Liver (tissue), 9 donors: ENCODE data around the gene CHKB. TPM values are rescaled to one million over a fixed set of nuclear protein-coding genes. Genes with fewer than 3 reads are reported as not detected.

Experiments
- DNase-seq: peaks from one replicate; pipeline ENCODE4 v3.0.0-alpha.2; 2017; ENCODE audit warnings: low spot score
- H3K27ac ChIP-seq, 2 donors: one replicate each; pipeline ENCODE4 v1.7.0; 2013; ENCODE audit warnings: inconsistent platforms in 2 of 2, low read length in 2 of 2, control low read depth in 1 of 2, low read depth in 1 of 2, mild to moderate bottlenecking in 1 of 2
- H3K27me3 ChIP-seq, 4 donors: one replicate each; pipeline versions ENCODE4 v1.6.1 to v1.7.0; 2013; ENCODE audit warnings: low read length in 3 of 4, inconsistent platforms in 1 of 4, mild to moderate bottlenecking in 1 of 4, moderate library complexity in 1 of 4; ENCODE audit not compliant: control insufficient read depth in 4 of 4, insufficient read depth in 4 of 4
- H3K36me3 ChIP-seq, 4 donors: one replicate each; pipeline versions ENCODE4 v1.6.1 to v1.7.0; 2013; ENCODE audit warnings: low read length in 3 of 4, mild to moderate bottlenecking in 3 of 4, low read depth in 1 of 4, moderate library complexity in 1 of 4; ENCODE audit not compliant: control insufficient read depth in 4 of 4, insufficient read depth in 3 of 4
- H3K4me1 ChIP-seq, 4 donors: one replicate each; pipeline versions ENCODE4 v1.6.1 to v1.7.0; 2013; ENCODE audit warnings: low read length in 3 of 4, mild to moderate bottlenecking in 3 of 4, moderate library complexity in 1 of 4; ENCODE audit not compliant: control insufficient read depth in 4 of 4, insufficient read depth in 4 of 4
- H3K4me3 ChIP-seq, 3 donors: one replicate each; pipeline versions ENCODE4 v1.6.1 to v1.7.0; 2013; ENCODE audit warnings: low read length in 3 of 3, control low read depth in 1 of 3, low read depth in 1 of 3, mild to moderate bottlenecking in 1 of 3
- H3K9ac ChIP-seq, 2 donors: one replicate each; pipeline ENCODE4 v1.7.0; 2013; ENCODE audit warnings: low read length in 2 of 2, mild to moderate bottlenecking in 2 of 2, moderate library complexity in 2 of 2, control low read depth in 1 of 2, low read depth in 1 of 2
- H3K9me3 ChIP-seq, 4 donors: one replicate each; pipeline versions ENCODE4 v1.6.1 to v1.7.0; 2013; ENCODE audit warnings: low read length in 3 of 4; ENCODE audit not compliant: control insufficient read depth in 4 of 4
- FOXA1 ChIP-seq: IDR thresholded peaks from 2 replicates; pipeline ENCODE4 v1.6.1; 2016; ENCODE audit warnings: antibody characterized with exemption
- FOXA2 ChIP-seq: IDR thresholded peaks from 2 replicates; pipeline ENCODE4 v1.6.1; 2016; ENCODE audit warnings: antibody characterized with exemption
- GABPA ChIP-seq, 2 donors: IDR thresholded peaks in 1 of 2; conservative IDR thresholded peaks in 1 of 2; 2 replicates each; pipeline ENCODE4 v1.6.1; 2016; ENCODE audit warnings: antibody characterized with exemption in 2 of 2, mild to moderate bottlenecking in 1 of 2, moderate library complexity in 1 of 2
- HNF4A ChIP-seq, 2 donors: conservative IDR thresholded peaks; 2 replicates each; pipeline ENCODE4 v1.6.1; 2016; ENCODE audit warnings: antibody characterized with exemption in 2 of 2, mild to moderate bottlenecking in 2 of 2
- NR2F2 ChIP-seq: IDR thresholded peaks from 2 replicates; pipeline ENCODE4 v1.6.1; 2016; ENCODE audit warnings: antibody characterized with exemption
- RAD21 ChIP-seq, 2 donors: IDR thresholded peaks; 2 replicates each; pipeline ENCODE4 v1.6.1; 2016; ENCODE audit warnings: antibody characterized with exemption in 2 of 2, mild to moderate bottlenecking in 2 of 2
- RXRA ChIP-seq, 2 donors: IDR thresholded peaks; 2 replicates each; pipeline ENCODE4 v1.6.1; 2017 to 2018; ENCODE audit warnings: antibody characterized with exemption in 2 of 2, mild to moderate bottlenecking in 1 of 2
- SP1 ChIP-seq: IDR thresholded peaks from 2 replicates; pipeline ENCODE4 v1.6.1; 2018; ENCODE audit warnings: antibody characterized with exemption, mild to moderate bottlenecking
- YY1 ChIP-seq: IDR thresholded peaks from 2 replicates; pipeline ENCODE4 v1.6.1; 2016; ENCODE audit warnings: antibody characterized with exemption, mild to moderate bottlenecking
- WGBS: extraction: QIAGEN DNeasy Blood & Tissue Kit; methylation state at CpG from one replicate; pipeline ENCODE4 v1.1.7; 2013; 5-methylcytosine and 5-hydroxymethylcytosine counted together
- polyA plus RNA-seq, 2 donors: library from polyadenylated mRNA; stranded (reverse) in 1 of 2; unstranded in 1 of 2; fragments of 200-250 nt in 1 of 2; fragments of >200 nt in 1 of 2; fragmentation: Nextera tagmentation in 1 of 2; extraction: Ambion mirVana in 1 of 2; gene quantifications; one replicate each; pipeline versions ENCODE4 v1.2.1 to v1.2.3, GENCODE V29; 2013 to 2015
- total RNA-seq, 2 donors: library from RNA; depleted of rRNA; stranded (reverse); fragments of >200 nt; gene quantifications; one replicate each; pipeline ENCODE4 v1.2.3, GENCODE V29; 2014
- TF ChIP-seq, protein P1 (sequence below): IDR thresholded peaks from 2 replicates; pipeline ENCODE4 v1.6.1; 2016; ENCODE audit warnings: antibody characterized with exemption
- TF ChIP-seq, protein P2 (sequence below): fragments of 150-350 bp; IDR thresholded peaks from 2 replicates; pipeline ENCODE4 v1.5.1; 2017; ENCODE audit warnings: improper control_type of control experiment, low read depth, low read length; ENCODE audit not compliant: missing input control
- TF ChIP-seq, protein P3 (sequence below): IDR thresholded peaks from 2 replicates; pipeline ENCODE4 v1.6.1; 2016; ENCODE audit warnings: antibody characterized with exemption
- donor health status: healthy.
- donor health status: healthy.
- donor health status: healthy.
- donor health status: healthy.
- donor health status: healthy.

The CHKB gene
- total and polyA plus RNA-seq, 4 donors = 17.9 to 24.2 (median 20.6) TPM

DNA sequence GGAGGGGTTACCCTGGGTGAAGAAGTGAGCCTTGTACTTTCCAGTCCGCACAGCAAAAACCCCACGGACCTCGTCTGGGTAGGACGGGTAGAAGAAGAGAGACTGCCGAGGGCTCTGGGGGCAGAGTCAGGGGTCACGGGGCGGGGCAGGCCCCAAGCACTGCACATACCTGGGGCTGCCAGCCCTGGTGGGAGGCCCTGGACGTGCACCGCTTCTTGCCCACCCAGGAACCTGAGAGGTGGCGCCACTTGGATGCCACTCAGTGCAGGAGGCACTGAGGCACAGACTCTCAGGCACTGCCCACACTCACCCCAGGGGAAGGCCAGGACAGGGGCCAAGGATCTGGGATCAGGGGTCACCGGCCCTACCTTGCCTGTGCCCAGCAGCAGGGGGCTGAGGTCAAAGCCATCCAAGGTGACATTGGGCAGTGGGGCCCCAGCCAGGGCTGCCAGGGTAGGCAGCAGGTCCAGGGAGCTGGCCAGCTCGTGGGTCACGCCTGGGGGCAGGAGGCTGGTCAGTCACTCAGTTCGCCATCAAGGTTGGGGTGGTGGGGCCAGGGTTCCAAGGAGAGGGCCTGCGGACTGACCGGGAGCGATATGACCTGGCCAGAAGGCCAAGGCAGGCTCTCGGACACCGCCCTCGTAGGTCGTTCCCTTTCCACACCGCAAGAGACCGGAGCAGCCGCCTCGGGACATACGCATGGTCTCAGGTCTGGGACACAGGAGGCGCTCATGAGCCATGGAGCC, 43.1 kb upstream of the CHKB start:
- no peak overlapping the region for H3K9ac ChIP-seq
- no peak overlapping the region for H3K4me3 ChIP-seq
- no peaks in the 10 kb centered on the region for H3K36me3 ChIP-seq
- 90% methylated on average over 27 of the region's 27 CpGs for WGBS
- no peaks in the 10 kb centered on the region for H3K27me3 ChIP-seq
- TF ChIP-seq RXRA (IDR thresholded peaks at IDR 0.05) = no peak
- TF ChIP-seq YY1 = no peak
- peak in 1 of 2 donors; percentile 41 for TF ChIP-seq RAD21 (IDR thresholded peaks at IDR 0.05)
- TF ChIP-seq GABPA (IDR thresholded peaks at IDR 0.05 in 1 of 2, conservative IDR thresholded peaks at IDR 0.05 in 1 of 2) = no peak
- no peak for TF ChIP-seq SP1
- no peak for TF ChIP-seq NR2F2
- TF ChIP-seq FOXA1 = no peak
- no peak overlapping the region for H3K27ac ChIP-seq
- H3K9me3 ChIP-seq = no peaks in the 10 kb centered on the region
- DNase-seq = no peak
- peaks cover 11 to 60% (median 32%) of the 10 kb centered on the region in 4 donors for H3K4me1 ChIP-seq

DNA sequence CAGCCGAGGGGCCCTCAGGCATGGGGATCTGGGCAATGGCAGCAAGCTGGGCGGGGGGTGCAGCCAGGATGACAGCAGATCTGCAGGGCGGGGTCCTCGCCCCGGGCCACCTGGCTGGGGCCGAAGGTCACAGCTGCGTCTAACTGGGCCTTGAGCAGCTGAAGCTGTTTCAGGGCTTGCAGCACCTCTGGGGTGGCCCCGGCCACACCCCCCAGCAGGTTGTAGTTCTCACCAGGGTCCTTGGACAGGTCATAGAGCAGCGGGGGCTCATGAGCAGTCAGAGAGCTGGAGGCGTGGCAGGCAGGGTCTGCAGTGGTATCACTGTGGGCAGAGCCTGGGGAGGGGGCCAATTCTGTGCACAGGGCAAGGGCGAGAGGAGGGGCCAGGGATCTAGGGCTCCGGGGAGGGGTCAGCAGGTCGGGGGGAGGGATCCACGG, 42.5 kb upstream of the CHKB start:
- no peak for DNase-seq
- Histone ChIP-seq H3K9me3 (no peaks in the 10 kb centered on the region), H3K36me3 (no peaks in the 10 kb centered on the region), H3K27ac (no peak overlapping the region), H3K27me3 (no peaks in the 10 kb centered on the region), H3K4me1 (peaks cover 11 to 62% (median 36%) of the 10 kb centered on the region in 4 donors), H3K9ac (no peak overlapping the region), H3K4me3 (no peak overlapping the region)
- TF ChIP-seq HNF4A (conservative IDR thresholded peaks at IDR 0.05) (no peak), NR2F2 (no peak), SP1 (no peak), GABPA (IDR thresholded peaks at IDR 0.05 in 1 of 2, conservative IDR thresholded peaks at IDR 0.05 in 1 of 2) (no peak), FOXA2 (no peak)
- TF ChIP-seq, protein P1, sequence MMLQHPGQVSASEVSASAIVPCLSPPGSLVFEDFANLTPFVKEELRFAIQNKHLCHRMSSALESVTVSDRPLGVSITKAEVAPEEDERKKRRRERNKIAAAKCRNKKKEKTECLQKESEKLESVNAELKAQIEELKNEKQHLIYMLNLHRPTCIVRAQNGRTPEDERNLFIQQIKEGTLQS = no peak
- WGBS = 79% methylated on average over 14 of the region's 14 CpGs

DNA sequence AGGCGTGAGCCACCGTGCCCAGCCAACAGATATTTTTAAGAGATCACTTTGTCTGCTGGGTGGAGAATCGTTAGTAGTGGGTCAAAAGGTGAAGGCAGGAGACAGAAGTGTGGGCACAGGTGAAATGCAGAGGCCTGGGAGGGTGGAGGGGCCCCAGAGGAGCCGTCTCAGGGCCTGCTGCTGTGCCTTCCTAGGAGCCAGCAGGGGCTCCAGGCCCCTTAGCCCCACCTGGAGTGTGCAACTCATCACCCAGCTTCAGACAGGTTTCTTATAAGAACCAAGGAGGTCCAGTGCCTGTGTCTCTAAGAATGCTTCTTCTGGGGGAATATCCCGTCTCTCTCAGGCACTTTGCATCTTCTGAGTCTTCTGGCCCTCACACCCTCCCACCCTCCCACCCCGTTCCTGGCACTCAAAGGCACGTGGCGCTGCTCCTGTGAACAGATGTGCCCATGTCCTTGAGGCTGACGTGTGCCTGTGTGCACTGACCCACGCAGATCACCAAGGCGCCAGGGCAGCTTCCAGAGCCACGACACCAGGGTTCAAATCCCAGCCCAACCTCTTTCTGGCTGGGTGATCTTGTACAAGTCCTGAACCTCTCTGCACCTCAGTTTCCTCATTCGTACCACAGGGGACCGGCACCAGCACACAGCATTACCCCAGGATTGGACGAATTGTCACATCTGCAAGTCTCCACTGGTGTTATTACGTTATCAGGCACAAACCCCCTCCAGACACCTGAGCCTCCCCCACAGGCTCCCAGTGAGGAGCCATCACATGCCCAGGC, 41.9 kb upstream of the CHKB start:
- Histone ChIP-seq H3K9ac (no peak overlapping the region), H3K27ac (no peak overlapping the region), H3K27me3 (no peaks in the 10 kb centered on the region), H3K4me1 (peaks cover 11 to 59% (median 36%) of the 10 kb centered on the region in 4 donors), H3K36me3 (no peaks in the 10 kb centered on the region), H3K4me3 (no peak overlapping the region), H3K9me3 (no peaks in the 10 kb centered on the region)
- DNase-seq = no peak
- WGBS = 87% methylated on average over 16 of the region's 16 CpGs
- TF ChIP-seq, protein P2, sequence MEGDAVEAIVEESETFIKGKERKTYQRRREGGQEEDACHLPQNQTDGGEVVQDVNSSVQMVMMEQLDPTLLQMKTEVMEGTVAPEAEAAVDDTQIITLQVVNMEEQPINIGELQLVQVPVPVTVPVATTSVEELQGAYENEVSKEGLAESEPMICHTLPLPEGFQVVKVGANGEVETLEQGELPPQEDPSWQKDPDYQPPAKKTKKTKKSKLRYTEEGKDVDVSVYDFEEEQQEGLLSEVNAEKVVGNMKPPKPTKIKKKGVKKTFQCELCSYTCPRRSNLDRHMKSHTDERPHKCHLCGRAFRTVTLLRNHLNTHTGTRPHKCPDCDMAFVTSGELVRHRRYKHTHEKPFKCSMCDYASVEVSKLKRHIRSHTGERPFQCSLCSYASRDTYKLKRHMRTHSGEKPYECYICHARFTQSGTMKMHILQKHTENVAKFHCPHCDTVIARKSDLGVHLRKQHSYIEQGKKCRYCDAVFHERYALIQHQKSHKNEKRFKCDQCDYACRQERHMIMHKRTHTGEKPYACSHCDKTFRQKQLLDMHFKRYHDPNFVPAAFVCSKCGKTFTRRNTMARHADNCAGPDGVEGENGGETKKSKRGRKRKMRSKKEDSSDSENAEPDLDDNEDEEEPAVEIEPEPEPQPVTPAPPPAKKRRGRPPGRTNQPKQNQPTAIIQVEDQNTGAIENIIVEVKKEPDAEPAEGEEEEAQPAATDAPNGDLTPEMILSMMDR = no peak
- no peak for TF ChIP-seq RXRA (IDR thresholded peaks at IDR 0.05)
- TF ChIP-seq, protein P3, sequence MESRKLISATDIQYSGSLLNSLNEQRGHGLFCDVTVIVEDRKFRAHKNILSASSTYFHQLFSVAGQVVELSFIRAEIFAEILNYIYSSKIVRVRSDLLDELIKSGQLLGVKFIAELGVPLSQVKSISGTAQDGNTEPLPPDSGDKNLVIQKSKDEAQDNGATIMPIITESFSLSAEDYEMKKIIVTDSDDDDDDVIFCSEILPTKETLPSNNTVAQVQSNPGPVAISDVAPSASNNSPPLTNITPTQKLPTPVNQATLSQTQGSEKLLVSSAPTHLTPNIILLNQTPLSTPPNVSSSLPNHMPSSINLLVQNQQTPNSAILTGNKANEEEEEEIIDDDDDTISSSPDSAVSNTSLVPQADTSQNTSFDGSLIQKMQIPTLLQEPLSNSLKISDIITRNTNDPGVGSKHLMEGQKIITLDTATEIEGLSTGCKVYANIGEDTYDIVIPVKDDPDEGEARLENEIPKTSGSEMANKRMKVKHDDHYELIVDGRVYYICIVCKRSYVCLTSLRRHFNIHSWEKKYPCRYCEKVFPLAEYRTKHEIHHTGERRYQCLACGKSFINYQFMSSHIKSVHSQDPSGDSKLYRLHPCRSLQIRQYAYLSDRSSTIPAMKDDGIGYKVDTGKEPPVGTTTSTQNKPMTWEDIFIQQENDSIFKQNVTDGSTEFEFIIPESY = no peak
- no peak for TF ChIP-seq FOXA1
- no peak for TF ChIP-seq SP1
